Hematopoietic multipotent progenitor cell treated with erythropoietin and hydrocortisone succinate and interleukin-3 and kit ligand, for 6 days (in vitro differentiated cells): Measurements from ENCODE around the gene C1QL1.

ENCODE experiments used
- DNase-seq: peaks from one replicate; pipeline ENCODE4 v3.0.0-alpha.2; 2015

Gene C1QL1

DNA sequence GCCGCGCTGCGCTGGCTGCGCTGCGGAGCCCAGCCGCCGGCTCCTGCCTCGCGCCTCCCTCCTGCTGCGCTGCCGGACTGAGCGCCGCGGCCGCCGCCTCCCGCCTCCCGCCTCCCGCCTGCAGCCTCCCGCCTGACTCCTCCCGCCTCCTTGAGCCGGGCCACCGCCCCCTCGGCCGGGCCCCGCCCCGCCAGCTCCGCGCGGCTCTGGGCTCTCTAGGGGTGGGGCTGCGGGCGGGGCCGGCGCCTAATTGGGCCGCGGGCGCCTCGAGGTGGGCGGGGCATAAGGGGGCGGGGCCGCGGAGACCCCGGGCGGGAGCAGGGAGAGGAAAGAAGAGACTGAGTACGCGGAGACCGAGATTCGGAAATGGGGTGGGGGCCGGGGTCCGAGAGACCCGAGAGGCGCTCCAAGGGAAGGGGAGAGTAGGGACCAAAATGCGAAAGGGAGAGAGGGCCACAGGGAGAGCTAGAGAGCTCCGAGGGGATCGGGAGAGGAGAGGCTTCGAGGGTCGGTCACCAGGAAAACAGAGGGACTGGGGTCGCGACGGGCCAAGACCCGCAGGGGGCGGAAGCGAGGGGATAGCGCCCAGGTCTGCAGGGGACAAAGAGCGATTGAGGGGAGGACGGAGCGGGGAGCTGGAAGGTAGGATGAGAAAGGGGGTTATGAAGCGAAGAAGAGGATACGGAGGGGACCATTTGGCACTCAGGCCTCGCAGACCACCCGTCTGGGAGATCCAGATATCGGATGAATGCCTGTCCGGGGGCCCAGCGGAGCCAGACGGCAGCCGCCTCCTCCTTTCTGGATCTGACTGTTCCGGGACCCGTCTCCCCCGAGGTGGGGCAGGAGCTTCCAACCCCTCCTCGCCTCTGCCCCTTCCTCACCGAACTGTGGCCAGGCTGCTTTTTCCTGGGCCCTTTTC, at the start of gene C1QL1:
Gene C1QL1, minus strand, starts transcription at position 79 of the 919 bp plus-strand sequence. CDS start 255 bp downstream, outside the sequence.
- DNase-seq, result peak; percentile 94

DNA sequence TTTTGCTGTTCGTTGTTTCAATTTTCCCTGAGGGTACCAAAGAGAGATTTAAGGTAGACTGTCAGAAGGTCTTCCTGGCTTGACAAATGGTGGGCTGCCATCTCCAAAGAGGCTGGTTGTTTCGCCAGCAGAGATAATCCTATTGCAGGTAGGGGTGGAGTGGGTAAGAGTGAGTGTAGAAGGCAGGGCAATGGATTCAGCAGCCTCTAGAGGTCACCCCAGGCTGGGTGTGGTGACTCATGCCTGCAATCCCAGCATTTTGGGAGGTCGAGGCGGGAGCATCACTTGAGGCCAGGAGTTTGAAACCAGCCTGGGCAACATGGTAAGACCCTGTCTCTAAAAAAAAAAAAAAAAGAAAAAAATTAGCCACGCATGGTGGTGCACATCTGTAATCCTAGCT, 48.7 kb upstream of the C1QL1 start:
- peak; percentile 35 for DNase-seq

DNA sequence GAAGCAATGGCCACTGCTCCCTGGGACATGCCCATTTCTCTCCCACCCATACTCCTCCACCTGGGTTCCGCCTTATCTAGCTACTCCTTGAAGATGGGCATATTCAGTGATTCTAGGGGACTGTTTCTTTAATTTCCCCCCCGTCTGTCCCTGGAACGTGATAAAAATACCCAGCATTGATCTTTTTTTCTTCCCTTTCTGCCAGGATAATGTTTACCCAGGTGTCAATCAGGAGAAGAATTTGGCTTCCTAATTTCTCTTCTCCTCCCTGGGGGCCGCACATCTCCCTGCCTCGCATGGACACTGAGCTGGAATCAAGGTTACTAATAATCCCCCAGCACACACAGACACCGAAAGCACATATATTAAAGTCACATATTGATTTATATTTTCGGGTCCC, 48.1 kb upstream of the C1QL1 start:
- no peak for DNase-seq

DNA sequence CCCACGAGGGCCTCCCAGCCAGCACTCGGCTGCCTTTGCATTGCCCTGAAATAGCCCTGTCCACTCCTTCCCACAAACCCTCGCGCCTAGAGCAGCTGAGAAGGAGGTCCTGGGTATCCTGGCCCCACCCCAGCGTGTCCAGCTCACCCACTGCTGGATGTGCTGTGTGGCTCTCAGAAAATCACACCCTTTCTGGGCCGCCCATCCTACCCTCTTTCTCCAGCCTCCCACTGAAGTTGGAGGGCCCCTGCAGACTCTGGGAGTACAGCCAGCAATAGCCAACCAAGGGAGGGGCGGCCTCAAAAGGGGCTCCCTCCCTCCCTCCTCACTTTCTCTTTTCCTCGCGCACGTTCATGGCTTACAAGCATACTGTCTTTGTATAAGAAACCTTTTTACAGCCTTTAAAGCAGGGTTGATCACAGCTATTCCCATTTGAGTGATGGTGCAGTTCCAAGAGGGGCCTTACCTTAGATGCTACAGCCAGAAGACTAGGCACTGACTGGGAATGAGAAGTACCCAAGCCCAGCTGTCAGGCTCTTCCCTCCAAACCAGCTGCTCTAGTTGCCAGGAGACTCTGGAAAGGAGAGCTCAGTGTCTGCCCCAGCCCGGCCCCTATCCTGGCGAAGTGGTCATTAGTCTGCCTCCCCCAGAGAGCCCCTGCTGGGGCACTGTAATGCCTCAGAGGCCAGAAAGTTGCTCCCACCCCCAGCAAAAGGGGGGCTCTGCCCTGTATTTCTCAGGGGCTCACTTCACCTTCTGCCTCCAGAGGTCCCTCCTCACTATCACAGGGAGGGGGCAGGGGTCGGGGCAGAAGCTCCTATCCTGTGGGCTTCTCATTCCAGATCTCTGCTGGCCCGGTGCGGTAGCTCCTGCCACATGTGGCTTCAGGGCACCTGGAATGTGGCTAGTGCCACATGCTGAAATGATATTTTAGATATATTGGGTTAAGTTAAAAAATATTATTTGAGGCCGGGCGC, 45.2 kb upstream of the C1QL1 start:
- DNase-seq, result no peak

GRCh38 chr17:45011767-45012166, 43.7 kb upstream of the C1QL1 start:
- DNase-seq, result no peak

GRCh38 chr17:45009676-45010467, 41.8 kb upstream of the C1QL1 start:
- no peak for DNase-seq

DNA sequence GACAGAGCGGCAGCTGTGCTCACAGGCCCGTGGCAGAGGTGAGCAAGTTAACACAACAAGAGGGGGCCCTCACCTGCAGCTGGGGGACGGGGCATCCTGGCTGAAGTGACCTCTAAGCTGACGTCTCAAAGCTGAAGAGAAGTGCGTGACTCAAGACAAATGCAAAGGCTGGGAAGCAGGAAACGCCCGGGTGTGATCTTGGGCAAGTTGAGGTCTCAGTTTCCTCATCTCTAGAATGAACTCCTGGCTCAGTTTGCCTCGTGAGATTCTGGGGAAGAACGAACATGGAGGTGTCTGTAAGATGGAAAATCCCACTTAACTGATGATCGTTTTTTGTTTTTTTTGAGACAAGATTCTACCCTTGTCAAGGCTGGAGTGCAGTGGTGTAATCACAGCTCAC, 40.1 kb upstream of the C1QL1 start:
- DNase-seq, result no peak

DNA sequence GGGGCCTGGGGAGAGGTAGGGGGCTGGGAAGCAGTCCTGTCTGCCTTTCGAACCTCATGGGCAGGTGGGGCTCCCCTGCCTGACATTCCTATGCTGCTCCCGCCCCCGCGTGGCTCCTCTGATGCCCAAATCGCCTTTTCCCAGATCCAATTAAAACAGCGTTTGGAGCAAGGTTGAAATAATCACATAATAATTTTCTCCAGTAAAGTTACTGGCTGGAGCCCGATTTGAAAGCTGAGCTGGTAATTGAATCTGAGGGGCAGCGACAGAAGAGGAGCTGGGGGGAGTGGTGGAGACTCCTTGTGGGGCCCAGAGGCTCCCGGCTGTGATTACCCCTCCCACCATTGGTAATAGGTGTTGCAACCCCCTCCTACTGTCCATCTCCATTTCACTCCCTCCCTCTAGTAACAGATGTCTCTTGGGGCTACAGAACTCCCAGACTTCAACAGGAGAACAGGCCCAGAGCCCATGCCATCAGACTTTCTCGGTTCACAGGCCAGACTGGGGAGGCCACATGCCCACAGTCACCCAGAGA, 38.9 kb upstream of the C1QL1 start:
- DNase-seq, result no peak

GRCh38 chr17:45005700-45006099, 37.6 kb upstream of the C1QL1 start:
- DNase-seq, result no peak

DNA sequence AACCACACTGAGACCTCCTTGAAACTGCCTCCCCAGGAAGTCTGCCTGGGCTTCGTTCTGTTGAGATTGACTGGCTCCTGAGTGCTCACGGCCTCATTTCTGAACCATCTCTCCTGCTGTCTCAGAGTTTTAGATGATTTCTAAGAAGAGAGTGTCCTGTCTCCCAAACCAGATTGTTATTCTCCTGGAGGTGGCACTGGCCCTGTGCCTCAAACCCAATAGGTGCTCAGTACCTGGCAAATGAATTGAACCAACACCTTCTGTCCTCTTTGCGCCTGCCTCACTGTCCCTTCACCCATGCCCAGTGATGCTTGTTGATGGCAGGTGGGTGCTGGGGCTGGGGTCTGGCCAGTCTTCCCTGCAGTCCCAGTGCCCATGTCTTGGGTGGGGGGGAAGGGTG, 36.3 kb upstream of the C1QL1 start:
- no peak for DNase-seq

GRCh38 chr17:45003877-45004276, 35.8 kb upstream of the C1QL1 start:
- no peak for DNase-seq

GRCh38 chr17:45001310-45001709, 33.2 kb upstream of the C1QL1 start:
- no peak for DNase-seq

- DNase-seq, result no peak
Measured at GRCh38 chr17:44999433-44999832, 31.3 kb upstream of the C1QL1 start.

GRCh38 chr17:44998646-44999045, 30.5 kb upstream of the C1QL1 start:
- DNase-seq, result no peak

- peak; percentile 34 for DNase-seq
Measured at GRCh38 chr17:44997733-44998520, 29.8 kb upstream of the C1QL1 start.

- DNase-seq, result no peak
Measured at GRCh38 chr17:44996304-44996703, 28.2 kb upstream of the C1QL1 start.

DNA sequence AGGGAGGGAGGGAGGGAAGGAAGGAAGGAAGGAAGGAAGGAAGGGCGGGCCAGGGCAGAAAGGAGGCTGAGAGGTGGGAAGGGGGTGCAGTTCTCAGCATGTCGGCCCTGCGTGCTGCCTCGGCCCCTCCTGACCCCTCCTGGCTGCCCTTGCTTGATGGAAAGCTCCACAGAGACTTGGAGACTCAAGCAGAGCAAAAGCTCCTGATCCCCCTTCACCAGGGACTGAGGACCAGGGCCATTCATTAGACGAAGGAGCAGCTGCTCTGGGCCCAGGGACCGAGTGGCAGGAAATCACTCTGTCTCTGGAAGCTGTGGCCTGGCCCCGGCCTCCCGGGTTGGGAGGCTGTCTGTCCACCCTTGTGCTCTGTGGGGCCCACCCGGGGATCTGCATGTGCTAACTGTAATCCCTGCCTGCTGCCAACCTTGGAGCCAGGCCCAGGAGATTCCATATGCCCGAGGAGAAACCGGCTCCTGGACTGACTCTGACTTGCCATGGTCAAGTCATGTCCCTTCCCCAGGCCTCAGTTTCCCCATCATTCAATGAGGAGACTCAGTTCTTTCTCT, 27.4 kb upstream of the C1QL1 start:
- no peak for DNase-seq

DNA sequence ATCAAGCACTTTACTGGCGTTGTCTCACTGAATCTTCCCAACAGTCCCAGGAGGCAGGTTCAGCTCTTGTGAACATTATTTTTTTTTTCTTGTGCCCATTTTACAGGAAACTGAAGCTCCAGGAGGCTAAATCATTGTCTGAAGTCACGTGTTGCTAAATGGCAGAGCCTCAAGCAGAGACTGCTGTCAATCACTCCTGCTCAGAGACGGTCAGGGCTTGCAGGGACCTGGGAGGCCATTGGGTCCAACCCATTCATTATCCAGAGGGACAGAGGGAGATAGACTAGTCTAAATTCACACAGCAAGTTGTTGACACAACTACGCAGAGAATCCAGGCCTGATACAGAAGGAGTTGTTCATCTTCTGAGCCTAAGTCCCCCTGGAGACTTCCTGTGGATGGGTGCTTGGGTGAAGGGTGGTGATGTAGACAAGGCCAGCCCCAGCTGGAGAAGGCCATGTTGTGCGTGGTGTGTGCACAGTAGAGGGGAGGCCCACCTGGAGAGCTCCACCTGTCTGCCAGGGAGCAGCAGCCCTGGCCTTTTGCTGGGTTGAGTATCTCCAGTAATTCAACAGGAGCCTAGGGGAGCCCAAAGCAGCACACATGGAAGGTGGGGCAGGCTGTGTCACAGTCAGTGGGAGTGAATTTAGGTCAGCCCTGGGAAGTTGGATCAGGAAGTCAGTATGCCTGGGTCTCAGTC, 24.3 kb upstream of the C1QL1 start:
- DNase-seq, result no peak

DNA sequence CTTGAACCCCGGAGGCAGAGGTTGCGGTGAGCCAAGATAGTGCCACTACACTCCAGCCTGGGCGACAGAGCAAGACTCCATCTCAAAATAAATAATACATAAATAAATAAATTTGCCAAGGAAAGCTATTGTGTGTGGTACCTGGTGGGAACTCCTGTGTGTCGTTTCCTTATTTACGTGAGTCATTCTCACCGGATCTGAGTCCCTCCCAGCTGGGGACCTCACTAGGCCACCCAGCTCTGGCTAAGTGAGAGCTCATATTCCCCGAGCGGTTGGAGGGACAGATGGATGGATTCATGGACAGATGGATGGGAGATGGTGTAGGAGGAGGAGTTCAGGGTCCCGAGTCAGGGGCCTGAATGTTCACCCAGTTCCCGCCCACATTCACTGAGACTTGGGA, 22.9 kb upstream of the C1QL1 start:
- DNase-seq, result no peak

- DNase-seq, result no peak
Measured at GRCh38 chr17:44989552-44990138, 21.5 kb upstream of the C1QL1 start.
